Measurements from ENCODE around the gene MRPL22. TPM values are rescaled to one million over a fixed set of nuclear protein-coding genes. Genes with fewer than 3 reads are reported as not detected.

MRPL22 gene
- total and polyA plus RNA-seq, 2 donors (not counting 3 experiments of a cell fraction or from before 2014, with no cell fraction given) = 66.9 to 112 TPM

- H2AFZ ChIP-seq (ENCODE audit: low read depth, low read length) = no peak overlapping the region
- peaks cover 3% of the 10 kb centered on the region for H3K4me1 ChIP-seq (ENCODE audit: control insufficient read depth, extremely low read depth, insufficient read depth, low read length)
- H3K9ac ChIP-seq (replicated peaks; ENCODE audit: extremely low read depth, insufficient read depth, low read length) = no peak overlapping the region
- POLR2A ChIA-PET = no interaction called here
- dilution Hi-C loops (cut with MboI; ENCODE audit: extremely low pct_ligation_motif_present, low sequenced_read_pairs) = no loop called here
- no peak overlapping the region for H3K4me2 ChIP-seq (ENCODE audit: insufficient read depth, low read length)
- H3K36me3 ChIP-seq (ENCODE audit: control insufficient read depth in 2 of 2, extremely low read depth in 1 of 2, insufficient read depth in 2 of 2, low read length in 2 of 2) = peaks cover 11 to 27% of the 10 kb centered on the region in 2 experiments
- H3K27ac ChIP-seq (ENCODE audit: insufficient read depth, low read depth, low read length) = no peak overlapping the region
- H3K9me3 ChIP-seq (replicated peaks; ENCODE audit: control insufficient read depth, insufficient read depth, low read length) = no peaks in the 10 kb centered on the region
- TF ChIP-seq, protein P1, sequence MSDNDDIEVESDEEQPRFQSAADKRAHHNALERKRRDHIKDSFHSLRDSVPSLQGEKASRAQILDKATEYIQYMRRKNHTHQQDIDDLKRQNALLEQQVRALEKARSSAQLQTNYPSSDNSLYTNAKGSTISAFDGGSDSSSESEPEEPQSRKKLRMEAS (IDR thresholded peaks at IDR 0.05; ENCODE audit: insufficient read depth, insufficient read length) = no peak
- TF ChIP-seq EZH2 (IDR thresholded peaks at IDR 0.05; ENCODE audit: borderline replicate concordance, low read depth, low read length, severe bottlenecking) = no peak
- no peak for TF ChIP-seq CTCF (IDR thresholded peaks at IDR 0.05; ENCODE audit: extremely low read depth in 1 of 2, insufficient read depth in 1 of 2, low read depth in 1 of 2, low read length in 2 of 2)
- TF ChIP-seq POLR2A (IDR thresholded peaks at IDR 0.05; ENCODE audit: low read depth, low read length) = no peak
- no peak for TF ChIP-seq FOS (IDR thresholded peaks at IDR 0.05; ENCODE audit: borderline replicate concordance, insufficient read depth, low read length)
- no peak for TF ChIP-seq POLR2AphosphoS5 (IDR thresholded peaks at IDR 0.05; ENCODE audit: insufficient read depth, low read depth, low read length)
- TF ChIP-seq MYC (IDR thresholded peaks at IDR 0.05; ENCODE audit: low read depth, low read length) = no peak
- no peak overlapping the region for H3K4me3 ChIP-seq (replicated peaks in 1 of 3; ENCODE audit: insufficient read depth in 1 of 3, low read depth in 1 of 3, low read length in 3 of 3)
- H3K9me1 ChIP-seq (replicated peaks; ENCODE audit: control insufficient read depth, extremely low read depth, insufficient read depth, low read length) = no peaks in the 10 kb centered on the region
- H3K79me2 ChIP-seq (ENCODE audit: control insufficient read depth, insufficient read depth, low read length) = no peaks in the 10 kb centered on the region
- BruUV-seq (replicated peaks) = no TSS peak
- CTCF ChIA-PET = no interaction called here
- H3K27me3 ChIP-seq (ENCODE audit: control insufficient read depth in 2 of 2, insufficient read depth in 2 of 2, low read length in 2 of 2) = no peaks in the 10 kb centered on the region
- peak; percentile 62 for FAIRE-seq
- no peaks in the 10 kb centered on the region for H4K20me1 ChIP-seq (replicated peaks; ENCODE audit: control insufficient read depth, extremely low read depth, insufficient read depth, low read length)
- intact Hi-C loops (cut with micrococcal nuclease) = no loop called here
- DNase-seq (ENCODE audit: low read depth, low spot score) = no peak
These were observed 45.0 kb upstream of the MRPL22 start for GRCh38 chr5:154895606-154896561.

All from endothelial cell of umbilical vein (primary cell).